Transverse colon (tissue), 4 donors: ENCODE measurements around the gene CDRT4. TPM values are rescaled to one million over a fixed set of nuclear protein-coding genes. Genes with fewer than 3 reads are reported as not detected.

ENCODE experiments used
- DNase-seq: peaks from one replicate; pipeline ENCODE4 v3.0.0-alpha.2; 2019
- H3K27ac ChIP-seq, 4 donors: fragments of 200-600 bp; sonication (generic); 2 replicates each; pipeline ENCODE4 v1.5.1; 2016 to 2018; ENCODE audit warnings: inconsistent platforms in 4 of 4
- H3K27me3 ChIP-seq: fragments of 200-600 bp; sonication (generic); 2 replicates; pipeline ENCODE4 v1.5.1; 2017; ENCODE audit warnings: inconsistent platforms
- H3K36me3 ChIP-seq, 4 donors: fragments of 200-600 bp; sonication (generic); 2 replicates each; pipeline ENCODE4 v1.5.1; 2017 to 2019; ENCODE audit warnings: inconsistent platforms in 4 of 4
- H3K4me1 ChIP-seq, 4 donors: fragments of 200-600 bp; sonication (generic); 2 replicates each; pipeline ENCODE4 v1.5.1; 2017 to 2020; ENCODE audit warnings: inconsistent platforms in 4 of 4
- H3K4me3 ChIP-seq, 4 donors: fragments of 200-600 bp; sonication (generic); 1 replicate in 1 of 4; 2 replicates in 3 of 4; pipeline versions ENCODE4 v1.5.1 to v1.6.1; 2017 to 2019; ENCODE audit warnings: inconsistent platforms in 4 of 4
- H3K9me3 ChIP-seq, 2 donors: fragments of 200-600 bp; sonication (generic); 2 replicates each; pipeline ENCODE4 v1.5.1; 2017 to 2019; ENCODE audit warnings: inconsistent platforms in 2 of 2
- CTCF ChIP-seq, 5 experiments: fragments of 200-600 bp in 3 of 5; fragments of 450-650 bp in 2 of 5; sonication (generic) in 3 of 5; IDR thresholded peaks; 1 replicate in 2 of 5; 2 replicates in 3 of 5; pipeline ENCODE4 v1.5.1; 2016 to 2017; ENCODE audit warnings: antibody characterized with exemption in 5 of 5, inconsistent platforms in 3 of 5, mild to moderate bottlenecking in 2 of 5, moderate library complexity in 1 of 5
- EP300 ChIP-seq: sonication (generic); formaldehyde crosslinking; IDR thresholded peaks from one replicate; pipeline ENCODE4 v1.6.1; 2017; ENCODE audit warnings: antibody characterized with exemption, low read depth
- POLR2A ChIP-seq: fragments of 450-650 bp; IDR thresholded peaks from one replicate; pipeline ENCODE4 v1.6.1; 2016; ENCODE audit warnings: antibody characterized with exemption, mild to moderate bottlenecking, moderate library complexity
- POLR2AphosphoS5 ChIP-seq, 3 donors: sonication (generic); formaldehyde crosslinking; IDR thresholded peaks; one replicate each; pipeline ENCODE4 v1.6.1; 2016; ENCODE audit warnings: antibody characterized with exemption in 3 of 3
- WGBS, 2 donors: methylation state at CpG; one replicate each; pipeline ENCODE4 v1.1.5; 2018; ENCODE audit warnings: low coverage in 1 of 2; 5-methylcytosine and 5-hydroxymethylcytosine counted together
- in situ Hi-C, 4 donors: fragments of 200-750 bp; cut with MboI; loops; one replicate each; pipeline versions ENCODE4 v1.15.0 to v1.15.1; 2017; ENCODE audit warnings: low sequenced_read_pairs in 3 of 4, low pct_ligation_motif_present in 1 of 4, low pct_unique_long_range_greater_than_20kb in 1 of 4
- intact Hi-C: fragments of 100-400 bp; cut with DNase I; formaldehyde crosslinking; loops from one replicate; pipeline ENCODE4 v1.15.1; 2023; ENCODE audit warnings: low total_unique reads
- total RNA-seq, 4 donors: library from RNA; depleted of rRNA; stranded (reverse); fragments of >200 nt; gene quantifications; one replicate each; pipeline ENCODE4 v1.1.0, GENCODE V29; 2016

CDRT4 gene
- total RNA-seq, 4 donors from 2014 or later = 2.2 to 93.5 (median 14.4) TPM

GRCh38 chr17:15431196-15431595 lies 36.2 kb downstream of the CDRT4 start:
- intact Hi-C loops (no loop called here), in situ Hi-C loops (no loop called here)
- Histone ChIP-seq H3K9me3 (no peaks in the 10 kb centered on the region), H3K27me3 (no peaks in the 10 kb centered on the region), H3K27ac (peak overlapping the region; percentile 64 to 76 (median 75)), H3K36me3 (no peaks in the 10 kb centered on the region), H3K4me1 (peaks cover 3 to 15% (median 4%) of the 10 kb centered on the region in 4 donors), H3K4me3 (no peak overlapping the region)
- peak; percentile 55 for DNase-seq
- WGBS, 2 donors = 61 to 75% methylated on average over 4 to 11 of the region's 11 CpGs
- peak; percentile 80 to 94 (median 89) for TF ChIP-seq POLR2AphosphoS5 (IDR thresholded peaks at IDR 0.05)
- TF ChIP-seq CTCF (IDR thresholded peaks at IDR 0.05) = no peak
- TF ChIP-seq EP300 = peak; percentile 99

- Histone ChIP-seq H3K4me1 (no peaks in the 10 kb centered on the region), H3K9me3 (no peaks in the 10 kb centered on the region), H3K4me3 (no peak overlapping the region), H3K27ac (no peak overlapping the region), H3K36me3 (no peaks in the 10 kb centered on the region), H3K27me3 (no peaks in the 10 kb centered on the region)
- WGBS, 2 donors = 84 to 86% methylated on average over 3 of the region's 3 CpGs
- in situ Hi-C loops = loop anchor here in 1 of 4 donors (25.0 kb wide), 1 partner anchor 162 kb away; the partner anchor contains the start of gene PMP22
- intact Hi-C loops = no loop called here
- TF ChIP-seq POLR2A = no peak
- no peak for TF ChIP-seq POLR2AphosphoS5 (IDR thresholded peaks at IDR 0.05)
- TF ChIP-seq CTCF (IDR thresholded peaks at IDR 0.05) = no peak
- no peak for TF ChIP-seq EP300
- no peak for DNase-seq
Measured at GRCh38 chr17:15424521-15424920, 42.9 kb downstream of the CDRT4 start.

GRCh38 chr17:15422392-15422965 lies 44.9 kb downstream of the CDRT4 start:
- Histone ChIP-seq H3K27me3 (no peaks in the 10 kb centered on the region), H3K36me3 (no peaks in the 10 kb centered on the region), H3K27ac (no peak overlapping the region), H3K9me3 (no peaks in the 10 kb centered on the region), H3K4me3 (no peak overlapping the region), H3K4me1 (no peaks in the 10 kb centered on the region)
- intact Hi-C loops = no loop called here
- DNase-seq = no peak
- in situ Hi-C loops = loop anchor here in 1 of 4 donors (25.0 kb wide), 1 partner anchor 160 kb away; the partner anchor contains the start of gene PMP22
- TF ChIP-seq CTCF (IDR thresholded peaks at IDR 0.05) (no peak), POLR2AphosphoS5 (IDR thresholded peaks at IDR 0.05) (no peak), EP300 (no peak), POLR2A (no peak)
- WGBS, 2 donors = 76 to 92% methylated on average over 9 to 11 of the region's 11 CpGs

- H3K36me3 ChIP-seq = no peaks in the 10 kb centered on the region
- no peaks in the 10 kb centered on the region for H3K4me1 ChIP-seq
- DNase-seq = no peak
- no peak overlapping the region for H3K4me3 ChIP-seq
- H3K9me3 ChIP-seq = no peaks in the 10 kb centered on the region
- WGBS, 2 donors = 81 to 86% methylated on average over 6 to 7 of the region's 7 CpGs
- intact Hi-C loops (no loop called here), in situ Hi-C loops (loop anchor here in 1 of 4 donors (25.0 kb wide), 1 partner anchor 156 kb away; the partner anchor contains the start of gene PMP22)
- no peak for TF ChIP-seq POLR2A
- no peak for TF ChIP-seq POLR2AphosphoS5 (IDR thresholded peaks at IDR 0.05)
- no peak for TF ChIP-seq CTCF (IDR thresholded peaks at IDR 0.05)
- no peak for TF ChIP-seq EP300
- H3K27me3 ChIP-seq = no peaks in the 10 kb centered on the region
- no peak overlapping the region for H3K27ac ChIP-seq
Measured at GRCh38 chr17:15418781-15419180, 48.6 kb downstream of the CDRT4 start.
